GM12892 (cell line): Measurements from ENCODE around the gene CAPNS1.

Source experiments
- POLR2A ChIP-seq: IDR thresholded peaks from 2 replicates; pipeline ENCODE4 v1.6.1; 2011; ENCODE audit warnings: low read depth, low read length, control low read depth
- POLR2AphosphoS5 ChIP-seq: IDR thresholded peaks from 2 replicates; pipeline ENCODE4 v1.6.1; 2011; ENCODE audit warnings: low read depth, low read length, control low read depth

DNA sequence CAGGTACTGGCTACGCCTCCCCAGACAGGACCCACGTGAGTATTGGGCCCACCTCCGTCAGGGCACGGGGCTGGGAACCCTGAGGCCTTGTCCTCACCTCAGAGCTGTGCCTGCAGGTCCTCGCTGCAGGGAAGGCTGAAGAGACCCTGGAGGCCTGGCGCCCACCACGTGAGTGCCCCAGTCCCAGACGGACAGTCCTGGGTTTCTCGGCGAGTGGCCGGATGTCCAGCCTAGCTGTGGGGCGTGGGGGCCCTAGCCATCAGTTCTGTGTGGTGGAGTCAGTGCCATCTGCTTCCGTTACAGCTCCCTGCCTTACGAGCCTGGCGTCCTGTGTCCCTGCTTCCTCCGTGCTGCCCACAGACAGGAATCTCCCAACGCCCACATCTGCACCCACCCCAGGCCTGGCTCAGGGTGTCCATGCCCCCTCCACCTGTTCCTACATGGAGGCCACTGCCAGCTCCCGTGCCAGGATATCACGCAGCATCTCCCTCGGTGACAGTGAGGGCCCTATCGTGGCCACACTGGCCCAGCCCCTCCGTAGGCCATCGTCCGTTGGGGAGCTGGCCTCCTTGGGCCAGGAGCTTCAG lies 36.7 kb upstream of the CAPNS1 start:
- TF ChIP-seq POLR2A: no peak
- TF ChIP-seq POLR2AphosphoS5: no peak
